ENCODE results near the gene UBR3.
"Not testable (repeated sequence)": the region's sequence is repeated elsewhere in the genome, so short reads cannot be mapped to it uniquely, and the experiment has no call there.

Gene UBR3

DNA sequence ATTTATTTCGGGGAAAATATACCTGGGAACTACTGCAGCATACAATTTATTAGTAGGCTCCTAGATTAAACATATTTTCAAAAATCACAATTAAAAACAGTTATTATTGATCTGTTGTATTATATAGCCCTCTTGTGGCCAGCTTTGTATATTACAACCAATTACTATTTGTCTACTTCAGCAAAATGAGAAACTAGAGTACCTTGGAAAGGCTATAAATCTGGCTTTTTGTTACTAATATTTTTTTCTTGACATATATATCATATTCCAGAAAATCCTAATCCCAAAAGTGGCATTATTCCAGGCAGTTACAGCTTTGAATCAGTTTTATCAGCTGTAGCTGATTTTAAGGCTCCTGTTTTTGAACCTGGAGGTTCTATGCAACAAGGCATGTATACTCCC, 101.2 kb downstream of the UBR3 start:
- TF ChIP-seq, protein P1, sequence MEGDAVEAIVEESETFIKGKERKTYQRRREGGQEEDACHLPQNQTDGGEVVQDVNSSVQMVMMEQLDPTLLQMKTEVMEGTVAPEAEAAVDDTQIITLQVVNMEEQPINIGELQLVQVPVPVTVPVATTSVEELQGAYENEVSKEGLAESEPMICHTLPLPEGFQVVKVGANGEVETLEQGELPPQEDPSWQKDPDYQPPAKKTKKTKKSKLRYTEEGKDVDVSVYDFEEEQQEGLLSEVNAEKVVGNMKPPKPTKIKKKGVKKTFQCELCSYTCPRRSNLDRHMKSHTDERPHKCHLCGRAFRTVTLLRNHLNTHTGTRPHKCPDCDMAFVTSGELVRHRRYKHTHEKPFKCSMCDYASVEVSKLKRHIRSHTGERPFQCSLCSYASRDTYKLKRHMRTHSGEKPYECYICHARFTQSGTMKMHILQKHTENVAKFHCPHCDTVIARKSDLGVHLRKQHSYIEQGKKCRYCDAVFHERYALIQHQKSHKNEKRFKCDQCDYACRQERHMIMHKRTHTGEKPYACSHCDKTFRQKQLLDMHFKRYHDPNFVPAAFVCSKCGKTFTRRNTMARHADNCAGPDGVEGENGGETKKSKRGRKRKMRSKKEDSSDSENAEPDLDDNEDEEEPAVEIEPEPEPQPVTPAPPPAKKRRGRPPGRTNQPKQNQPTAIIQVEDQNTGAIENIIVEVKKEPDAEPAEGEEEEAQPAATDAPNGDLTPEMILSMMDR (IDR thresholded peaks at IDR 0.05; ENCODE audit: low read length, missing control alignments): peak; percentile 56
- H3K4me3 ChIP-seq (replicated peaks; ENCODE audit: low read depth, low read length): no peak overlapping the region
- peak; percentile 77 for DNase-seq (ENCODE audit: low read depth)

DNA sequence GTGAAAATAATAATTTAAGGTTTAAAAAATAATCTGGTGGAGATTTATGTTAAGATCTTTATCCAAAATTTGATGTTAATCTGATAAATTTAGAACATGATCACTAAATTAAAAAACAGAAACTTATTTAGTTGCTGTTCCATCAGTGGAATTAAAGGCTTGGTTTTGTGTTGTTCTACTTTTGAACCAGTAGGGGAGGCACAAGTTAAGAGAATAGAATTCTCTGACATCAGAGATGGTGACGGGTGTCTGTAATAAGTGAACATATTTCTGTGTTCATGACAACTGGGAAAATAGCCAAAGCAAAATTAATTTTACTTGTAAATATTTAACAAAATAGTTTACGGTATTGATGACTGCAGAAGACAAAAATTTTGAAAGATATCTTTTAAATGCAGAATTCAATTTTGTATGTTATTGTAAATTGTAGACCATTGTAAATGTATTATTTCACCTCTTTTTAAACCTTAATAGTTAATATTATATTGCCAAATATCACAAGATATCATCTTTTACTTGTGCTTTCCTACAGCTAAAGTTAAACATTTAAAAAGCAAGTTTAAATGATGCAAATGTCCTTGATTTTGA, 106.0 kb downstream of the UBR3 start:
- no peak overlapping the region for H3K4me3 ChIP-seq (replicated peaks; ENCODE audit: low read depth, low read length)
- peak; percentile 62 for DNase-seq (ENCODE audit: low read depth)
- TF ChIP-seq, protein P1 (IDR thresholded peaks at IDR 0.05; ENCODE audit: low read length, missing control alignments): peak; percentile 70

DNA sequence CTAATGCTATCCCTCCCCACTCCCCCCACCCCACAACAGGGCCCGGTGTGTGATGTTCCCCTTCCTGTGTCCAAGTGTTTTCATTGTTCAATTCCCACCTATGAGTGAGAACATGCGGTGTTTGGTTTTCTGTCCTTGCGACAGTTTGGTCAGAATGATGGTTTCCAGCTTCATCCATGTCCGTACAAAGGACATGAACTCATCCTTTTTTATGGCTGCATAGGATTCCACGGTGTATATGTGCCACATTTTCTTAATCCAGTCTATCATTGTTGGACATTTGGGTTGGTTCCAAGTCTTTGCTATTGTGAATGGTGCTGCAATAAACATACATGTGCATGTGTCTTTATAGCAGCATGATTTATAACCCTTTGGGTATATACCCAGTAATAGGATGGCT, 109.4 kb downstream of the UBR3 start:
- not testable (repeated sequence) for DNase-seq (ENCODE audit: low read depth); H3K4me3 ChIP-seq (replicated peaks; ENCODE audit: low read depth, low read length)

DNA sequence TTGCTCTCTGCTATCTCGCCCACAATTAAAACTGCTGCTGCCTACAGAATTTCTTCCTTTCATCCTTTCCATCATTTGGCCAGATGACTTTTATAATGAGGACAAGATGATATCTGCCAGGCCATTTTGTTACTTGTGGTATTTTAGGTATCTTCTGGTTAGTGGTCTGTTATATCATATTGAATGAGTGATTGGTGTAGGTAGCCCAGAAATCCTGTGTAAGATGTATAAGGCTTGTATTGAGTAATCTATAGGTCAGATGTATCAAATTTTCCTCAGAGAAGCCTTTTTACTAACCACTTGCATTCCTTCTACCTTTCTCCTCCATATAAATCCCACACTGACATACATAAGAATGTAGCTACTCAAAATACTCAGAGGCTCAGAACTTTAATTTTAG, 118.3 kb downstream of the UBR3 start:
- no peak overlapping the region for H3K4me3 ChIP-seq (replicated peaks; ENCODE audit: low read depth, low read length)
- no peak for DNase-seq (ENCODE audit: low read depth)
- TF ChIP-seq, protein P1 (IDR thresholded peaks at IDR 0.05; ENCODE audit: low read length, missing control alignments): no peak

DNA sequence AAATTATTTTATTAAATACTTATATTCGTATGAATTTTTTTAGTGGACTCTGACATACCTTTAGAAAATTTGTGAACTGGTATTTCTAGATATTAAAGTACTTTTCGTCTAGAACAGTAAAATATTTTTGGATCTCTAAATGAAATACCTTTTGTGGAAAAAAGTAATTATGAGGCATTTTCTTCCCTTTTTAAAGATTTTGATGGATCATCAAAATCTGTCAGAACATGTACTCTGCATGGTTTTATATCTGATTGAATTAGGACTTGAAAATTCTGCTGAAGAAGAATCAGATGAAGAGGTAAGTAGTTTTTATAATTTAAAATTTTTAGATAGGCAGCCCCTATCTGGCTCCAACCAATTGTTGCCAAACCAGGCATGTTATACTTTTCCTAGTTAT, 118.8 kb downstream of the UBR3 start:
- no peak for DNase-seq (ENCODE audit: low read depth)
- H3K4me3 ChIP-seq (replicated peaks; ENCODE audit: low read depth, low read length): no peak overlapping the region
- TF ChIP-seq, protein P1 (IDR thresholded peaks at IDR 0.05; ENCODE audit: low read length, missing control alignments): no peak

DNA sequence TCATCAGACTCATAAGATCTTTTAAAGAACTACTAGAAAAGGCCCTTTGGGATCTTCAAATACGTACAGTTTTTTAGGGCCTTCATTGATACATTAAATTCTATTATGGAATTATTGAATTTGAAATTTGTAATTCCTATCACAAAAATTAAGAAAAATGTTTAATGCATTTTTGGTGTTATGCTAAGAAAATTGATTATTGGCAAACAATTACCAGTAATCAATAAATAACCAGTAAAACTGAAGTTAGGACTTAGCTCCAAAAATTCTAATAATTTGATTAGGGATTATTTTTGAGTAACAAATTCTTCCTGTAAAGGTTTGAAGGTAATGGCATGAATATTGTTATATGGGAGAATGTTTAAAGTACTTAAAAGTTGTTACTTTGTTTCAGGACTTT, 119.3 kb downstream of the UBR3 start:
- no peak for DNase-seq (ENCODE audit: low read depth)
- TF ChIP-seq, protein P1 (IDR thresholded peaks at IDR 0.05; ENCODE audit: low read length, missing control alignments): no peak
- no peak overlapping the region for H3K4me3 ChIP-seq (replicated peaks; ENCODE audit: low read depth, low read length)

DNA sequence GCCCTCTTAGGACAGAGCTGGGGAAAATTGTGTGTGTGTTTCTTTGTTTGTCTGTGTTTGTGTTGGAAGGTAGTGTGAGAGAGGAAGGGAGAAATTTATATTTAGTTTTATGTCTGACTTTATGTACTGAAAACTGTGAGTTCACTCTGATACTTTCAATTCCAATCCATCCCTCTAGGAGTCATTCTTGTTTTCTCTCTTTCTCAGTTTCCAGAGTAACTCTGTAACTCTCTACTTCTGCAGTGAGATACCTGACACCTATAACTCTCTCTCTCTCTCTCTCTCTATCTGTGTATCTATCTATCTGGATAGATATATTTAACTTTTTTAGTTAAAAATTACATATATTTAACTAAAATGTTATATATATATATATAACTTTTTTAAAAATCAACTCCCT, 128.7 kb downstream of the UBR3 start:
- TF ChIP-seq, protein P1 (IDR thresholded peaks at IDR 0.05; ENCODE audit: low read length, missing control alignments): no peak
- H3K4me3 ChIP-seq (replicated peaks; ENCODE audit: low read depth, low read length): no peak overlapping the region
- no peak for DNase-seq (ENCODE audit: low read depth)

DNA sequence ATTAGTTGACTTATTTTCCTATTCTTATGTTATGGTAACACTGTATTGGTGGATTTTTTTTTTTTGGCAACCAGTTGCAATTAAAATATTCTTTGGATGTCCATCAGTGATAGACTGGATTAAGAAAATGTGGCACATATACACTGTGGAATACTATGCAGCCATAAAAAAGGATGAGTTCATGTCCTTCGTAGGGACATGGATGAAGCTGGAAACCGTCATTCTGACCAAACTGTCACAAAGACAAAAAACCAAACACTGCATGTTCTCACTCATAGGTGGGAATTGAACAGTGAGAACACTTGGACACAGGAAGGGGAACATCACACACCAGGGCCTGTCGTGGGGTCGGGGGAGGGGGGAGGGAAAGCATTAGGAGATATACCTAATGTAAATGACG, 130.0 kb downstream of the UBR3 start:
- not testable (repeated sequence) for DNase-seq (ENCODE audit: low read depth); H3K4me3 ChIP-seq (replicated peaks; ENCODE audit: low read depth, low read length)
